ENCODE results near the gene SLC5A2. TPM values are rescaled to one million over a fixed set of nuclear protein-coding genes. Genes with fewer than 3 reads are reported as not detected.

Gene SLC5A2
- total RNA-seq, 4 donors from 2014 or later, result not detected

- TF ChIP-seq CTCF (IDR thresholded peaks at IDR 0.05), result peak in 3 of 4 experiments; percentile 47 to 69 (median 54)
- TF ChIP-seq POLR2AphosphoS5 (IDR thresholded peaks at IDR 0.05), result no peak
- Histone ChIP-seq H3K27ac (peak overlapping the region in 3 of 4 donors; percentile 29 to 69 (median 58)), H3K9me3 (no peaks in the 10 kb centered on the region), H3K27me3 (no peaks in the 10 kb centered on the region), H3K36me3 (peaks cover 0 to 2% of the 10 kb centered on the region in 2 donors), H3K4me3 (no peak overlapping the region), H3K4me1 (peaks cover 0 to 59% (median 44%) of the 10 kb centered on the region in 3 donors)
- 39 to 58% methylated on average over 7 to 11 of the region's 11 CpGs for WGBS, 2 donors (ENCODE audit: low coverage in 1 of 2)
- peak; percentile 76 for ATAC-seq
Measured at GRCh38 chr16:31451681-31452351, 31.1 kb upstream of the SLC5A2 start.

GRCh38 chr16:31452631-31453106 is 30.3 kb upstream of the SLC5A2 start:
- H3K27me3 ChIP-seq, result no peaks in the 10 kb centered on the region
- peak; percentile 45 for ATAC-seq
- peaks cover 0 to 68% (median 53%) of the 10 kb centered on the region in 3 donors for H3K4me1 ChIP-seq
- no peaks in the 10 kb centered on the region for H3K9me3 ChIP-seq
- H3K4me3 ChIP-seq, result no peak overlapping the region
- TF ChIP-seq POLR2A (IDR thresholded peaks at IDR 0.05) (no peak), POLR2AphosphoS5 (IDR thresholded peaks at IDR 0.05) (peak; percentile 36)
- peaks cover 0 to 6% of the 10 kb centered on the region in 2 donors for H3K36me3 ChIP-seq
- peak overlapping the region; percentile 11 to 69 (median 54) for H3K27ac ChIP-seq
- WGBS, 2 donors (ENCODE audit: low coverage in 1 of 2), result 55% methylated on average over 3 of the region's 3 CpGs; no CpG with 5 or more reads in 1 of the 2 donors

DNA sequence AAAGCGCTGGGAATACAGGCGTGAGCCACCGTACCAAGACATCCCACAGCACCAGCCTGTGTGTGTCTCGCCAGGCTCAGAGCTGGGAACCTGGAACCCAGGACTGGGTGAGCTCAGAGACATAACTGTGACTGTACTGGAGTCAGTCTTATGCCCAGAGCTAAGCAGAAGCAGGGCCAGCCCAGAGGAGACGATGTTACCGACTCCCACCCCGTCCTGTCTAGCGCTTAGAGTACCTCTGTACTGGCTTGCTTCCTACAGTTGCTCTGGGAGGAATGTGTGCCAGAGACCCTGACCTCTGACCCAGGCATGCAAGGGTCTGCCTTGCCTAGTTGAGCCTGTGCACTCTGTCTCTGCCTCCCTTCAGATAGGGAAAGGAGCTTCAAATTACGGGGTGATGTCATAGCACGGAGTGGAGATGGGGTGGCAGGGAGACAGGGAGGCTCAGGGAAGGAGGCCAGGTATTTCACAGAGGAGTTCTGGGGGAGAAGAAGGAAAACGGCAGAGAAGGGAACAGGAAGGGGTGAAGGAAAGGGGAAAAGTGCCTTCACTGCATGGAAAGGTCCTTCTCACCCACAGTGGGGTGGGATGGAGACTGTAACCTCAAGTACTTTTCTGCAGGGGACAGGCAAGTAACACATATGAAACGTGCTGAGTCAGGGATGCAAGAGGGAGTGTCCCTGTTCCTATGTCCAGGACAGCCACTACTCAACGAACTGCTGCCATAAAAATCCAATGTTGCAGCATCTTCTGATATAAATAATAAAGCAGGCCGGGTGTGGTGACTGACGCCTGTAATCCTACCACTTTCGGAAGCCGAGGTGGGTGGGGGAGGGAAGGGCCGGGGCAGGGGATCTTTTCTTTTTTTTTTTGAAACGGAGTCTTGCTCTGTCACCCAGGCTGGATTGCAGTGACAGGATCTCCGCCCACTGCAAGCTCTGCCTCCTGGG is 29.4 kb upstream of the SLC5A2 start:
- Histone ChIP-seq H3K27ac (peak overlapping the region in 3 of 4 donors; percentile 51 to 69 (median 58)), H3K27me3 (no peaks in the 10 kb centered on the region), H3K9me3 (no peaks in the 10 kb centered on the region), H3K4me1 (peaks cover 0 to 76% (median 59%) of the 10 kb centered on the region in 3 donors), H3K4me3 (no peak overlapping the region), H3K36me3 (peaks cover 0 to 6% of the 10 kb centered on the region in 2 donors)
- 30 to 31% methylated on average over 9 to 10 of the region's 20 CpGs for WGBS, 2 donors (ENCODE audit: low coverage in 1 of 2)
- TF ChIP-seq EP300 (IDR thresholded peaks at IDR 0.05) (no peak), POLR2AphosphoS5 (IDR thresholded peaks at IDR 0.05) (no peak), POLR2A (IDR thresholded peaks at IDR 0.05) (no peak), CTCF (IDR thresholded peaks at IDR 0.05) (no peak)
- ATAC-seq, result peak; percentile 32

- Histone ChIP-seq H3K4me3 (no peak overlapping the region), H3K9me3 (no peaks in the 10 kb centered on the region), H3K4me1 (peaks cover 0 to 85% (median 65%) of the 10 kb centered on the region in 3 donors), H3K27ac (peak overlapping the region in 3 of 4 donors; percentile 11 to 92 (median 40)), H3K27me3 (no peaks in the 10 kb centered on the region), H3K36me3 (peaks cover 0 to 6% of the 10 kb centered on the region in 2 donors)
- 49% methylated on average over 7 of the region's 17 CpGs; no CpG with 5 or more reads in 1 of the 2 donors for WGBS, 2 donors (ENCODE audit: low coverage in 1 of 2)
- TF ChIP-seq POLR2AphosphoS5 (IDR thresholded peaks at IDR 0.05) (no peak), CTCF (IDR thresholded peaks at IDR 0.05) (no peak), POLR2A (IDR thresholded peaks at IDR 0.05) (no peak), EP300 (IDR thresholded peaks at IDR 0.05) (no peak)
- no peak for ATAC-seq
Measured at GRCh38 chr16:31455601-31456314, 27.2 kb upstream of the SLC5A2 start.

DNA sequence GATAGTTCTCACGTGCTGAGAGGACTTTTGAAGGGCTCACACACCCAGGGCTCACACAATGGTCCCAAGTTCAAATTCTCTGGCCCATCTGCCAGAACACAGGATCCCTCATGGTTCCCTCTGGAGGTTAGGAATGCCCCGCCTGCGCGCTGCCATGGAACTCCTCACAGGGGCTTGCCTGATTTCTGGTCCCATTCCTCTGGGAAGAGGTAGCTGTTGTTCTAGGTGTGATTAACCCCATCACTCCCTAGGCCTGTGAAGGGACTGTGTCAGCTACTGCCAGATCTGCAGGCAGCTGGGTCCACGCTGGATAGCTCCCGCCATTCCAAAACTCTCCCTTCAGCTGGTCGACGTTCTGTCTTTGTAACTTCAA is 25.9 kb upstream of the SLC5A2 start:
- H3K9me3 ChIP-seq, result no peaks in the 10 kb centered on the region
- peaks cover 0 to 81% (median 60%) of the 10 kb centered on the region in 3 donors for H3K4me1 ChIP-seq
- no peak for ATAC-seq
- no peaks in the 10 kb centered on the region for H3K27me3 ChIP-seq
- peaks cover 0 to 12% of the 10 kb centered on the region in 2 donors for H3K36me3 ChIP-seq
- TF ChIP-seq POLR2AphosphoS5 (IDR thresholded peaks at IDR 0.05), result no peak
- TF ChIP-seq CTCF (IDR thresholded peaks at IDR 0.05), result no peak
- TF ChIP-seq EP300 (IDR thresholded peaks at IDR 0.05), result no peak
- no peak for TF ChIP-seq POLR2A (IDR thresholded peaks at IDR 0.05)
- H3K27ac ChIP-seq, result peak overlapping the region in 3 of 4 donors; percentile 92 to 100 (median 98)
- 33 to 74% methylated on average over 1 to 8 of the region's 8 CpGs for WGBS, 2 donors (ENCODE audit: low coverage in 1 of 2)
- no peak overlapping the region for H3K4me3 ChIP-seq

Data from gastroesophageal sphincter (tissue), 4 donors.